Prostate gland (tissue), 2 donors: ENCODE measurements around the gene NOL3.

ENCODE experiments used
- POLR2A ChIP-seq: fragments of 450-650 bp; IDR thresholded peaks from one replicate; pipeline ENCODE4 v1.6.1; 2016; ENCODE audit warnings: antibody characterized with exemption, mild to moderate bottlenecking
- POLR2AphosphoS5 ChIP-seq: sonication (generic); formaldehyde crosslinking; IDR thresholded peaks from one replicate; pipeline ENCODE4 v1.6.1; 2017; ENCODE audit warnings: antibody characterized with exemption
- TF ChIP-seq, protein P1 (sequence below), 4 experiments: fragments of 200-600 bp in 2 of 4; fragments of 450-650 bp in 2 of 4; sonication (generic) in 2 of 4; IDR thresholded peaks; 1 replicate in 3 of 4; 2 replicates in 1 of 4; pipeline ENCODE4 v1.5.1; 2016 to 2019; ENCODE audit warnings: antibody characterized with exemption in 4 of 4, mild to moderate bottlenecking in 2 of 4, moderate library complexity in 2 of 4

DNA sequence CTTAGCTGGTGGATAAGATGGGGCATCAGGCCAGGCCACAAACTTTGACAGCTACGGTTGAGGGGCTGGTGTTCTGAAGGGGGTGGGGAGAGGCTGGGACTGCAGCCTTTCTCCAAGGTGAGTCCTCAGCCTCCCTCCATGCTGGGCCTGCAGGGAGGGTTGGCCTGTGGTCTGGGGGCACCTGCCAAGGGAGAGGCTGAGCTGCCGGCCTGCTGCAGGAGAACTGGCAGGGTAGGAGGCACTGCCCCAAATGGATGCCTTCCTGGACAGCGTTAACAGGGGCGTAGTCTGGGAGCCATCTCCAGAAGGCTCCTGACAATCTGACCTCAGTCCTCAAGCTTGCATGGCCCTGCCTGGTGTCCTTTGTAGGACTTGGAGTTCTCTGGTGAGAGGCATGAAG lies 33.7 kb downstream of the NOL3 start:
- TF ChIP-seq POLR2A (no peak), POLR2AphosphoS5 (no peak)
- TF ChIP-seq, protein P1, sequence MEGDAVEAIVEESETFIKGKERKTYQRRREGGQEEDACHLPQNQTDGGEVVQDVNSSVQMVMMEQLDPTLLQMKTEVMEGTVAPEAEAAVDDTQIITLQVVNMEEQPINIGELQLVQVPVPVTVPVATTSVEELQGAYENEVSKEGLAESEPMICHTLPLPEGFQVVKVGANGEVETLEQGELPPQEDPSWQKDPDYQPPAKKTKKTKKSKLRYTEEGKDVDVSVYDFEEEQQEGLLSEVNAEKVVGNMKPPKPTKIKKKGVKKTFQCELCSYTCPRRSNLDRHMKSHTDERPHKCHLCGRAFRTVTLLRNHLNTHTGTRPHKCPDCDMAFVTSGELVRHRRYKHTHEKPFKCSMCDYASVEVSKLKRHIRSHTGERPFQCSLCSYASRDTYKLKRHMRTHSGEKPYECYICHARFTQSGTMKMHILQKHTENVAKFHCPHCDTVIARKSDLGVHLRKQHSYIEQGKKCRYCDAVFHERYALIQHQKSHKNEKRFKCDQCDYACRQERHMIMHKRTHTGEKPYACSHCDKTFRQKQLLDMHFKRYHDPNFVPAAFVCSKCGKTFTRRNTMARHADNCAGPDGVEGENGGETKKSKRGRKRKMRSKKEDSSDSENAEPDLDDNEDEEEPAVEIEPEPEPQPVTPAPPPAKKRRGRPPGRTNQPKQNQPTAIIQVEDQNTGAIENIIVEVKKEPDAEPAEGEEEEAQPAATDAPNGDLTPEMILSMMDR (IDR thresholded peaks at IDR 0.05): no peak
